Mucosa of descending colon (tissue), 3 donors: Measurements from ENCODE around the gene PHTF1. TPM values are rescaled to one million over a fixed set of nuclear protein-coding genes. Genes with fewer than 3 reads are reported as not detected.

Experiments
- ATAC-seq: fragments of 200-7000 bp; cut with Tn5 transposase; one replicate; pipeline ENCODE4 v1.9.1; 2020; ENCODE audit warnings: mild to moderate bottlenecking, moderate library complexity
- DNase-seq, 3 donors: peaks; one replicate each; pipeline ENCODE4 v3.0.0-alpha.2; 2020
- H3K36me3 ChIP-seq: fragments of 200-600 bp; one replicate; pipeline ENCODE4 v1.8.0; 2021; ENCODE audit warnings: low read depth, mild to moderate bottlenecking
- H3K4me1 ChIP-seq: fragments of 200-600 bp; one replicate; pipeline ENCODE4 v1.8.0; 2021; ENCODE audit warnings: low read depth, mild to moderate bottlenecking
- H3K4me3 ChIP-seq: fragments of 200-600 bp; one replicate; pipeline ENCODE4 v1.8.0; 2021; ENCODE audit warnings: mild to moderate bottlenecking
- H3K9me3 ChIP-seq: fragments of 200-600 bp; one replicate; pipeline ENCODE4 v1.8.0; 2021; ENCODE audit warnings: mild to moderate bottlenecking
- CTCF ChIP-seq: fragments of 200-600 bp; IDR thresholded peaks from one replicate; pipeline ENCODE4 v1.8.0; 2022; ENCODE audit warnings: antibody characterized with exemption, mild to moderate bottlenecking
- intact Hi-C, 2 donors: fragments of 100-400 bp; cut with DNase I in 1 of 2; cut with micrococcal nuclease in 1 of 2; formaldehyde crosslinking; loops; one replicate each; pipeline versions ENCODE4 v1.11.0 to v1.11.1; 2022; cut with DNase I, micrococcal nuclease
- total RNA-seq, 3 donors: library from RNA; stranded (reverse); fragmentation: NEBNext Ultra II Directional in 2 of 3; extraction: Animal tissue kit (Norgen Biotek cat#: 25700) in 2 of 3; gene quantifications; one replicate each; pipeline versions ENCODE4 v1.2.1 to v1.2.4, GENCODE V29; 2021 to 2023
- donor health status: DM: no; HTN: no; CAD: no; lungs with moderate emphysema.
- donor health status: DM: no; HTN: no; CAD: no.
- donor health status: DM: no; HTN: yes; CAD: no.

PHTF1 gene
- total RNA-seq, 3 donors from 2014 or later = 8.7 to 14.6 (median 10.8) TPM

- Histone ChIP-seq H3K4me3 (no peak overlapping the region), H3K4me1 (no peaks in the 10 kb centered on the region), H3K9me3 (no peaks in the 10 kb centered on the region), H3K36me3 (no peaks in the 10 kb centered on the region)
- DNase-seq (no peak), ATAC-seq (no peak)
- no peak for TF ChIP-seq CTCF
- intact Hi-C loops = no loop called here
Observed at GRCh38 chr1:113770031-113770430, 10.7 kb upstream of the PHTF1 start.

- DNase-seq (no peak), ATAC-seq (no peak)
- Histone ChIP-seq H3K36me3 (no peaks in the 10 kb centered on the region), H3K4me3 (no peak overlapping the region), H3K9me3 (no peaks in the 10 kb centered on the region), H3K4me1 (no peaks in the 10 kb centered on the region)
- no peak for TF ChIP-seq CTCF
- intact Hi-C loops = no loop called here
Observed at GRCh38 chr1:113769601-113769970, 10.3 kb upstream of the PHTF1 start.

- no peak overlapping the region for H3K4me3 ChIP-seq
Observed at GRCh38 chr1:113768916-113769600, 9.8 kb upstream of the PHTF1 start.

GRCh38 chr1:113765306-113766230, 6.3 kb upstream of the PHTF1 start:
- no peak for TF ChIP-seq CTCF
- intact Hi-C loops = no loop called here
- DNase-seq = no peak
- Histone ChIP-seq H3K9me3 (no peaks in the 10 kb centered on the region), H3K4me1 (no peaks in the 10 kb centered on the region), H3K36me3 (no peaks in the 10 kb centered on the region), H3K4me3 (no peak overlapping the region)
- ATAC-seq = no peak

More at GRCh38 chr1:113768916-113769600, 9.8 kb upstream of the PHTF1 start:
- H3K9me3 ChIP-seq = no peaks in the 10 kb centered on the region
- H3K4me1 ChIP-seq = no peaks in the 10 kb centered on the region
- H3K36me3 ChIP-seq = no peaks in the 10 kb centered on the region
- intact Hi-C loops = no loop called here
- no peak for DNase-seq
- no peak for ATAC-seq
- TF ChIP-seq CTCF = no peak

- Histone ChIP-seq H3K9me3 (no peaks in the 10 kb centered on the region), H3K36me3 (no peaks in the 10 kb centered on the region), H3K4me3 (no peak overlapping the region), H3K4me1 (no peaks in the 10 kb centered on the region)
- intact Hi-C loops = no loop called here
- TF ChIP-seq CTCF = no peak
- ATAC-seq (no peak), DNase-seq (no peak)
Observed at GRCh38 chr1:113763661-113764060, 4.4 kb upstream of the PHTF1 start.
